HepG2 (cell line): ENCODE measurements around the gene MRPS7. TPM values are rescaled to one million over a fixed set of nuclear protein-coding genes. Genes with fewer than 3 reads are reported as not detected.

Experiments
- ATAD3A ChIP-seq: sonication (generic); formaldehyde crosslinking; IDR thresholded peaks from 2 replicates; pipeline ENCODE4 v1.4.0; 2020; ENCODE audit warnings: missing genetic modification reagents
- ATRX ChIP-seq: sonication (generic); formaldehyde crosslinking; IDR thresholded peaks from 2 replicates; pipeline ENCODE4 v1.4.0; 2020; ENCODE audit warnings: missing genetic modification reagents, borderline replicate concordance
- ELF3 ChIP-seq: IDR thresholded peaks from 2 replicates; pipeline ENCODE4 v1.6.1; 2016; ENCODE audit warnings: missing genetic modification reagents, missing compliant biosample characterization
- ELK4 ChIP-seq: sonication (generic); formaldehyde crosslinking; IDR thresholded peaks from 2 replicates; pipeline ENCODE4 v1.9.0; 2021; ENCODE audit warnings: missing genetic modification reagents, borderline replicate concordance
- FUBP1 ChIP-seq: sonication (generic); formaldehyde crosslinking; IDR thresholded peaks from 2 replicates; pipeline ENCODE4 v1.5.1; 2020; ENCODE audit warnings: missing genetic modification reagents, mild to moderate bottlenecking, borderline replicate concordance
- ISL2 ChIP-seq: sonication (generic); formaldehyde crosslinking; IDR thresholded peaks from 2 replicates; pipeline ENCODE4 v1.5.0; 2020; ENCODE audit warnings: missing genetic modification reagents
- KLF9 ChIP-seq: IDR thresholded peaks from 2 replicates; pipeline ENCODE4 v1.6.1; 2016; ENCODE audit warnings: low read depth
- PPARG ChIP-seq: conservative IDR thresholded peaks from 2 replicates; pipeline ENCODE4 v1.6.1; 2016; ENCODE audit warnings: missing biosample characterization, missing genetic modification reagents
- SIN3B ChIP-seq: fragments of 150-350 bp; IDR thresholded peaks from 2 replicates; pipeline ENCODE4 v1.6.1; 2014; ENCODE audit warnings: low read length
- TBX3 ChIP-seq: fragments of 450-650 bp; IDR thresholded peaks from 2 replicates; pipeline ENCODE4 v1.6.1; 2017; ENCODE audit warnings: antibody characterized with exemption, mild to moderate bottlenecking, inconsistent platforms, borderline replicate concordance
- XRCC5 ChIP-seq: fragments of 200-400 bp; formaldehyde crosslinking; optimal IDR thresholded peaks from 2 replicates; pipeline ENCODE3; 2017; ENCODE audit warnings: mild to moderate bottlenecking, low read length
- YEATS2 ChIP-seq: sonication (generic); formaldehyde crosslinking; IDR thresholded peaks from 2 replicates; pipeline ENCODE4 v1.4.0; 2020; ENCODE audit warnings: missing genetic modification reagents, borderline replicate concordance
- ZBTB42 ChIP-seq: sonication (generic); formaldehyde crosslinking; IDR thresholded peaks from 2 replicates; pipeline ENCODE4 v1.5.0; 2020; ENCODE audit warnings: mild to moderate bottlenecking, missing genetic modification reagents
- ZNF12 ChIP-seq: sonication (generic); formaldehyde crosslinking; IDR thresholded peaks from 2 replicates; pipeline ENCODE4 v1.5.0; 2020; ENCODE audit warnings: missing genetic modification reagents
- ZNF335 ChIP-seq: sonication (generic); formaldehyde crosslinking; IDR thresholded peaks from 2 replicates; pipeline ENCODE4 v1.4.0; 2020; ENCODE audit warnings: missing genetic modification reagents
- ZNF768 ChIP-seq: sonication (generic); formaldehyde crosslinking; IDR thresholded peaks from 2 replicates; pipeline ENCODE4 v1.4.0; 2020; ENCODE audit warnings: missing genetic modification reagents
- ZNF777 ChIP-seq: sonication (generic); formaldehyde crosslinking; IDR thresholded peaks from 2 replicates; pipeline ENCODE4 v1.4.0; 2020; ENCODE audit warnings: missing genetic modification reagents
- polyA plus RNA-seq, 8 experiments: library from polyadenylated mRNA; depleted of rRNA in 3 of 8; stranded (reverse) in 7 of 8; unstranded in 1 of 8; fragments of >200 nt; fragmentation: Illumina TruSeq in 4 of 8; extraction: Trizol in 4 of 8; gene quantifications; 2 replicates each; pipeline versions ENCODE4 v1.2.1 to v1.2.3, GENCODE V29; 2011 to 2016; ENCODE audit warnings: low read depth in 4 of 8, missing spikeins in 1 of 8, mixed read lengths in 1 of 8; ENCODE audit not compliant: insufficient read depth in 1 of 8
- total RNA-seq, 5 experiments: library from RNA; depleted of rRNA; stranded (reverse); fragments of >200 nt; fragmentation: Illumina TruSeq; extraction: Trizol; gene quantifications; 2 replicates each; pipeline ENCODE4 v1.2.3, GENCODE V29; 2016; ENCODE audit warnings: low read depth in 1 of 5
- TF ChIP-seq, protein P1 (sequence below), 2 experiments: sonication (generic) in 1 of 2; formaldehyde crosslinking in 1 of 2; IDR thresholded peaks; 2 replicates each; pipeline versions ENCODE4 v1.4.0 to v1.6.1; 2016 to 2020; ENCODE audit warnings: borderline replicate concordance in 1 of 2, low read depth in 1 of 2, mild to moderate bottlenecking in 1 of 2, missing genetic modification reagents in 1 of 2
- TF ChIP-seq, protein P2 (sequence below): sonication (generic); formaldehyde crosslinking; IDR thresholded peaks from 2 replicates; pipeline ENCODE4 v1.8.0; 2022; ENCODE audit warnings: missing genetic modification reagents, mild to moderate bottlenecking, moderate library complexity, borderline replicate concordance

The MRPS7 gene
- total and polyA plus RNA-seq, 2 of the 13 experiments (the other 11 are each of a cell fraction or from before 2014, with no cell fraction given) = 97.0 to 162 TPM

DNA sequence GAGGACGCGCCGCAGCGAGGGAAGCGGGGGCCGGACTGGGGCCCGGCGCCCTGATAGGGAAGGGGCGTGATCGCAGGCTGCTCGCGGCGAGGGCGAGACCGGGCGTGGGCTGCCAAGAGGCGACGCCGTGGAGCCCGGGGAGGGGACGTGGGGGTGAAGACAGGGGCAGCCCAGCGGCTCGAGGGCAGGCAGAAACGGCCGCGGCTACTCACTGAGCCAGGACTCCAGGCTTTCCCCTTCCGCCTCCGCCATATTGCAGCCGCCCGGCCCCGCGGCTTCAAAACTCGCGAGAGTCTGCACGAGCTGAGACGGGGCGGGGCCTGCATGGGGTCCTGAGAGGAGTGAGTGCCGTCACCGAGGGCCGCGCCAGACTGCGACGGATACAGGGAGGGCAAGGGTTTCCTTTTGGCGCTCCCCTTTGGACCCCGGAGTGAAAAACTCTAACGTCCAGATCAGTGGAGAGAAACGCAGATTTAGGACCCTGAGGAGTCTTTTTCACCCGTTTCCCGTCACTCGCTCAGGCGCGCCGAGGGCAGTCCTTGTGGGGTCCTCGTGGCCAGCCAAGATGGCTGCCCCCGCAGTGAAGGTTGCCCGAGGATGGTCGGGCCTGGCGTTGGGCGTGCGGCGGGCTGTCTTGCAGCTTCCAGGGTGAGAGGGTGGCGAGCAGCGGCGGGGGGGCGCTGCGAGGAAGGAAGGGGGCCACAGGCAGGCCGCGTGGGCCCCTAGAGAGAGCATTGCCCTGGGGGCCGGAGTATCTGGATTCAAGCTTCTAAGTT is at the start of gene MRPS7, which contains the start of gene GGA3 (continued):
- TF ChIP-seq, protein P1, sequence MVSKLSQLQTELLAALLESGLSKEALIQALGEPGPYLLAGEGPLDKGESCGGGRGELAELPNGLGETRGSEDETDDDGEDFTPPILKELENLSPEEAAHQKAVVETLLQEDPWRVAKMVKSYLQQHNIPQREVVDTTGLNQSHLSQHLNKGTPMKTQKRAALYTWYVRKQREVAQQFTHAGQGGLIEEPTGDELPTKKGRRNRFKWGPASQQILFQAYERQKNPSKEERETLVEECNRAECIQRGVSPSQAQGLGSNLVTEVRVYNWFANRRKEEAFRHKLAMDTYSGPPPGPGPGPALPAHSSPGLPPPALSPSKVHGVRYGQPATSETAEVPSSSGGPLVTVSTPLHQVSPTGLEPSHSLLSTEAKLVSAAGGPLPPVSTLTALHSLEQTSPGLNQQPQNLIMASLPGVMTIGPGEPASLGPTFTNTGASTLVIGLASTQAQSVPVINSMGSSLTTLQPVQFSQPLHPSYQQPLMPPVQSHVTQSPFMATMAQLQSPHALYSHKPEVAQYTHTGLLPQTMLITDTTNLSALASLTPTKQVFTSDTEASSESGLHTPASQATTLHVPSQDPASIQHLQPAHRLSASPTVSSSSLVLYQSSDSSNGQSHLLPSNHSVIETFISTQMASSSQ (IDR thresholded peaks at IDR 0.05; ENCODE audit: low read depth) = peak; percentile 34; the same call in 1 of the 2 replicates
- TF ChIP-seq, protein P1 (CRISPR knock-in tag; IDR thresholded peaks at IDR 0.05; ENCODE audit: borderline replicate concordance) = peak; percentile 62; the same call in 1 of the 2 replicates
- TF ChIP-seq TBX3 = 0 out of 2 replicates have a peak, but pooled peaks have one; percentile 9
- peak; percentile 57; the same call in 1 of the 2 replicates for TF ChIP-seq SIN3B
- TF ChIP-seq YEATS2 (CRISPR knock-in tag) = peak; percentile 97
- 0 out of 2 replicates have a peak, but pooled peaks have one; percentile 70 for TF ChIP-seq ELK4
- TF ChIP-seq XRCC5 = peak; percentile 93
- TF ChIP-seq PPARG (CRISPR knock-in tag) = peak; percentile 18; the same call in 1 of the 2 replicates
- TF ChIP-seq ZNF335 (CRISPR knock-in tag) = peak; percentile 100
- TF ChIP-seq ZNF777 (CRISPR knock-in tag) = peak; percentile 60
- peak; percentile 55; the same call in 1 of the 2 replicates for TF ChIP-seq ZNF768 (CRISPR knock-in tag)
- TF ChIP-seq ATRX (CRISPR knock-in tag) = no peak
- TF ChIP-seq FUBP1 = peak; percentile 18; the same call in 1 of the 2 replicates
- peak; percentile 92 for TF ChIP-seq ZBTB42 (CRISPR knock-in tag)
- TF ChIP-seq KLF9 (CRISPR knock-in tag) = peak; percentile 36; the same call in 1 of the 2 replicates
- TF ChIP-seq, protein P2, sequence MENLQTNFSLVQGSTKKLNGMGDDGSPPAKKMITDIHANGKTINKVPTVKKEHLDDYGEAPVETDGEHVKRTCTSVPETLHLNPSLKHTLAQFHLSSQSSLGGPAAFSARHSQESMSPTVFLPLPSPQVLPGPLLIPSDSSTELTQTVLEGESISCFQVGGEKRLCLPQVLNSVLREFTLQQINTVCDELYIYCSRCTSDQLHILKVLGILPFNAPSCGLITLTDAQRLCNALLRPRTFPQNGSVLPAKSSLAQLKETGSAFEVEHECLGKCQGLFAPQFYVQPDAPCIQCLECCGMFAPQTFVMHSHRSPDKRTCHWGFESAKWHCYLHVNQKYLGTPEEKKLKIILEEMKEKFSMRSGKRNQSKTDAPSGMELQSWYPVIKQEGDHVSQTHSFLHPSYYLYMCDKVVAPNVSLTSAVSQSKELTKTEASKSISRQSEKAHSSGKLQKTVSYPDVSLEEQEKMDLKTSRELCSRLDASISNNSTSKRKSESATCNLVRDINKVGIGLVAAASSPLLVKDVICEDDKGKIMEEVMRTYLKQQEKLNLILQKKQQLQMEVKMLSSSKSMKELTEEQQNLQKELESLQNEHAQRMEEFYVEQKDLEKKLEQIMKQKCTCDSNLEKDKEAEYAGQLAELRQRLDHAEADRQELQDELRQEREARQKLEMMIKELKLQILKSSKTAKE (CRISPR knock-in tag) = peak; percentile 38; the same call in 1 of the 2 replicates
- peak; percentile 11 for TF ChIP-seq ZNF12 (CRISPR knock-in tag)
- peak; percentile 21; the same call in 1 of the 2 replicates for TF ChIP-seq ATAD3A (CRISPR knock-in tag)
- TF ChIP-seq ELF3 (CRISPR knock-in tag) = peak; percentile 63
- TF ChIP-seq ISL2 (CRISPR knock-in tag) = peak; percentile 53
